ENCODE results near the gene RAB10. TPM values are rescaled to one million over a fixed set of nuclear protein-coding genes. Genes with fewer than 3 reads are reported as not detected.
A peak's percentile ranks its signal among the peaks of the same experiment; 100 is the strongest.
"Not testable (repeated sequence)": the region's sequence is repeated elsewhere in the genome, so short reads cannot be mapped to it uniquely, and the experiment has no call there.

Gene RAB10
- total and polyA plus RNA-seq, 2 of the 13 experiments (the other 11 are each of a cell fraction or from before 2014, with no cell fraction given) = 48.2 to 120 TPM

DNA sequence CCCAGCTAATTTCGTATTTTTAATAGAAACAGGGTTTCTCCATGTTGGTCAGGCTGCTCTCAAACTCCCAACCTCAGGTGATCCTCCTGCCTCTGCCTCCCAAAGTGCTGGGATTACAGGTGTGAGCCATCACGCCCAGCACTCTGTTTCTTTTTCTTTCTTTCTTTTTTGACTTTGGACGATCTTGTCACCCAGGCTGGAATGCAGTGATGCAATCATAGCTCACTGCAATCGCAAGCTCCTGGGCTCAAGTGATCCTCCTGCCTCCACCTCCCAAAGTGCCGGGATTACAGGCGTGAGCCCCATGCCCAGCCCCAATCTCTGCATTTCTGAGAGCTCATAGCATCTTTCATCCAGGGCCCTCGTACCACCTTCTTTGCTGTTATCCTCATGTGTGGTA lies 34.5 kb upstream of the RAB10 start (continued):
- 0 out of 2 replicates have a peak, but pooled peaks have one; percentile 34 for TF ChIP-seq ZMYM2 (CRISPR knock-in tag; IDR thresholded peaks at IDR 0.05)
- peak; percentile 81 for TF ChIP-seq ATF7 (IDR thresholded peaks at IDR 0.05)
- not testable (repeated sequence) for TF ChIP-seq ATF7 (CRISPR knock-in tag; IDR thresholded peaks at IDR 0.05); SOX13 (IDR thresholded peaks at IDR 0.05)
- TF ChIP-seq EP300 (IDR thresholded peaks at IDR 0.05; ENCODE audit: low read depth in 2 of 2, low read length in 2 of 2) = peak in 1 of 2 experiments; percentile 41; a peak in 1 of 4 replicates
- peak; percentile 33; the same call in 1 of the 2 replicates for TF ChIP-seq EP300 (CRISPR knock-in tag; IDR thresholded peaks at IDR 0.05; ENCODE audit: borderline replicate concordance)
- TF ChIP-seq, protein P1, sequence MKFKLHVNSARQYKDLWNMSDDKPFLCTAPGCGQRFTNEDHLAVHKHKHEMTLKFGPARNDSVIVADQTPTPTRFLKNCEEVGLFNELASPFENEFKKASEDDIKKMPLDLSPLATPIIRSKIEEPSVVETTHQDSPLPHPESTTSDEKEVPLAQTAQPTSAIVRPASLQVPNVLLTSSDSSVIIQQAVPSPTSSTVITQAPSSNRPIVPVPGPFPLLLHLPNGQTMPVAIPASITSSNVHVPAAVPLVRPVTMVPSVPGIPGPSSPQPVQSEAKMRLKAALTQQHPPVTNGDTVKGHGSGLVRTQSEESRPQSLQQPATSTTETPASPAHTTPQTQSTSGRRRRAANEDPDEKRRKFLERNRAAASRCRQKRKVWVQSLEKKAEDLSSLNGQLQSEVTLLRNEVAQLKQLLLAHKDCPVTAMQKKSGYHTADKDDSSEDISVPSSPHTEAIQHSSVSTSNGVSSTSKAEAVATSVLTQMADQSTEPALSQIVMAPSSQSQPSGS (CRISPR knock-in tag; IDR thresholded peaks at IDR 0.05) = peak; percentile 72; the same call in 1 of the 2 replicates
- TF ChIP-seq, protein P2, sequence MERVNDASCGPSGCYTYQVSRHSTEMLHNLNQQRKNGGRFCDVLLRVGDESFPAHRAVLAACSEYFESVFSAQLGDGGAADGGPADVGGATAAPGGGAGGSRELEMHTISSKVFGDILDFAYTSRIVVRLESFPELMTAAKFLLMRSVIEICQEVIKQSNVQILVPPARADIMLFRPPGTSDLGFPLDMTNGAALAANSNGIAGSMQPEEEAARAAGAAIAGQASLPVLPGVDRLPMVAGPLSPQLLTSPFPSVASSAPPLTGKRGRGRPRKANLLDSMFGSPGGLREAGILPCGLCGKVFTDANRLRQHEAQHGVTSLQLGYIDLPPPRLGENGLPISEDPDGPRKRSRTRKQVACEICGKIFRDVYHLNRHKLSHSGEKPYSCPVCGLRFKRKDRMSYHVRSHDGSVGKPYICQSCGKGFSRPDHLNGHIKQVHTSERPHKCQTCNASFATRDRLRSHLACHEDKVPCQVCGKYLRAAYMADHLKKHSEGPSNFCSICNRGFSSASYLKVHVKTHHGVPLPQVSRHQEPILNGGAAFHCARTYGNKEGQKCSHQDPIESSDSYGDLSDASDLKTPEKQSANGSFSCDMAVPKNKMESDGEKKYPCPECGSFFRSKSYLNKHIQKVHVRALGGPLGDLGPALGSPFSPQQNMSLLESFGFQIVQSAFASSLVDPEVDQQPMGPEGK (CRISPR knock-in tag; IDR thresholded peaks at IDR 0.05) = peak; percentile 28; the same call in 1 of the 2 replicates
- TF ChIP-seq, protein P3, sequence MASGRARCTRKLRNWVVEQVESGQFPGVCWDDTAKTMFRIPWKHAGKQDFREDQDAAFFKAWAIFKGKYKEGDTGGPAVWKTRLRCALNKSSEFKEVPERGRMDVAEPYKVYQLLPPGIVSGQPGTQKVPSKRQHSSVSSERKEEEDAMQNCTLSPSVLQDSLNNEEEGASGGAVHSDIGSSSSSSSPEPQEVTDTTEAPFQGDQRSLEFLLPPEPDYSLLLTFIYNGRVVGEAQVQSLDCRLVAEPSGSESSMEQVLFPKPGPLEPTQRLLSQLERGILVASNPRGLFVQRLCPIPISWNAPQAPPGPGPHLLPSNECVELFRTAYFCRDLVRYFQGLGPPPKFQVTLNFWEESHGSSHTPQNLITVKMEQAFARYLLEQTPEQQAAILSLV (CRISPR knock-in tag; IDR thresholded peaks at IDR 0.05; ENCODE audit: borderline replicate concordance) = 0 out of 2 replicates have a peak, but pooled peaks have one; percentile 44
- peak in 1 of 2 experiments; percentile 45; a peak in 1 of 4 replicates for TF ChIP-seq SOX13 (CRISPR knock-in tag; conservative IDR thresholded peaks at IDR 0.05 in 1 of 2, IDR thresholded peaks at IDR 0.05 in 1 of 2)
- TF ChIP-seq, protein P4, sequence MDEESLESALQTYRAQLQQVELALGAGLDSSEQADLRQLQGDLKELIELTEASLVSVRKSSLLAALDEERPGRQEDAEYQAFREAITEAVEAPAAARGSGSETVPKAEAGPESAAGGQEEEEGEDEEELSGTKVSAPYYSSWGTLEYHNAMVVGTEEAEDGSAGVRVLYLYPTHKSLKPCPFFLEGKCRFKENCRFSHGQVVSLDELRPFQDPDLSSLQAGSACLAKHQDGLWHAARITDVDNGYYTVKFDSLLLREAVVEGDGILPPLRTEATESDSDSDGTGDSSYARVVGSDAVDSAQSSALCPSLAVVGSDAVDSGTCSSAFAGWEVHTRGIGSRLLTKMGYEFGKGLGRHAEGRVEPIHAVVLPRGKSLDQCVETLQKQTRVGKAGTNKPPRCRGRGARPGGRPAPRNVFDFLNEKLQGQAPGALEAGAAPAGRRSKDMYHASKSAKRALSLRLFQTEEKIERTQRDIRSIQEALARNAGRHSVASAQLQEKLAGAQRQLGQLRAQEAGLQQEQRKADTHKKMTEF (CRISPR knock-in tag; IDR thresholded peaks at IDR 0.05) = 0 out of 2 replicates have a peak, but pooled peaks have one; percentile 18
- peak; percentile 37; the same call in 1 of the 2 replicates for TF ChIP-seq THAP11 (CRISPR knock-in tag; IDR thresholded peaks at IDR 0.05)
- peak; percentile 67 for TF ChIP-seq HNF4A (CRISPR knock-in tag; IDR thresholded peaks at IDR 0.05)
- TF ChIP-seq, protein P5, sequence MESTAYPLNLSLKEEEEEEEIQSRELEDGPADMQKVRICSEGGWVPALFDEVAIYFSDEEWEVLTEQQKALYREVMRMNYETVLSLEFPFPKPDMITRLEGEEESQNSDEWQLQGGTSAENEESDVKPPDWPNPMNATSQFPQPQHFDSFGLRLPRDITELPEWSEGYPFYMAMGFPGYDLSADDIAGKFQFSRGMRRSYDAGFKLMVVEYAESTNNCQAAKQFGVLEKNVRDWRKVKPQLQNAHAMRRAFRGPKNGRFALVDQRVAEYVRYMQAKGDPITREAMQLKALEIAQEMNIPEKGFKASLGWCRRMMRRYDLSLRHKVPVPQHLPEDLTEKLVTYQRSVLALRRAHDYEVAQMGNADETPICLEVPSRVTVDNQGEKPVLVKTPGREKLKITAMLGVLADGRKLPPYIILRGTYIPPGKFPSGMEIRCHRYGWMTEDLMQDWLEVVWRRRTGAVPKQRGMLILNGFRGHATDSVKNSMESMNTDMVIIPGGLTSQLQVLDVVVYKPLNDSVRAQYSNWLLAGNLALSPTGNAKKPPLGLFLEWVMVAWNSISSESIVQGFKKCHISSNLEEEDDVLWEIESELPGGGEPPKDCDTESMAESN (CRISPR knock-in tag; conservative IDR thresholded peaks at IDR 0.05) = 0 out of 2 replicates have a peak, but pooled peaks have one; percentile 10
- TF ChIP-seq, protein P6, sequence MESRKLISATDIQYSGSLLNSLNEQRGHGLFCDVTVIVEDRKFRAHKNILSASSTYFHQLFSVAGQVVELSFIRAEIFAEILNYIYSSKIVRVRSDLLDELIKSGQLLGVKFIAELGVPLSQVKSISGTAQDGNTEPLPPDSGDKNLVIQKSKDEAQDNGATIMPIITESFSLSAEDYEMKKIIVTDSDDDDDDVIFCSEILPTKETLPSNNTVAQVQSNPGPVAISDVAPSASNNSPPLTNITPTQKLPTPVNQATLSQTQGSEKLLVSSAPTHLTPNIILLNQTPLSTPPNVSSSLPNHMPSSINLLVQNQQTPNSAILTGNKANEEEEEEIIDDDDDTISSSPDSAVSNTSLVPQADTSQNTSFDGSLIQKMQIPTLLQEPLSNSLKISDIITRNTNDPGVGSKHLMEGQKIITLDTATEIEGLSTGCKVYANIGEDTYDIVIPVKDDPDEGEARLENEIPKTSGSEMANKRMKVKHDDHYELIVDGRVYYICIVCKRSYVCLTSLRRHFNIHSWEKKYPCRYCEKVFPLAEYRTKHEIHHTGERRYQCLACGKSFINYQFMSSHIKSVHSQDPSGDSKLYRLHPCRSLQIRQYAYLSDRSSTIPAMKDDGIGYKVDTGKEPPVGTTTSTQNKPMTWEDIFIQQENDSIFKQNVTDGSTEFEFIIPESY (CRISPR knock-in tag; IDR thresholded peaks at IDR 0.05) = peak; percentile 34; the same call in 1 of the 2 replicates
- TF ChIP-seq GATAD1 (CRISPR knock-in tag; IDR thresholded peaks at IDR 0.05) = 0 out of 2 replicates have a peak, but pooled peaks have one; percentile 35
- TF ChIP-seq HMG20A (CRISPR knock-in tag; IDR thresholded peaks at IDR 0.05; ENCODE audit: borderline replicate concordance) = peak; percentile 47; the same call in 1 of the 2 replicates
- 0 out of 2 replicates have a peak, but pooled peaks have one; percentile 20 for TF ChIP-seq ZNF670 (CRISPR knock-in tag; IDR thresholded peaks at IDR 0.05; ENCODE audit: borderline replicate concordance)
- TF ChIP-seq TEAD3 (CRISPR knock-in tag; optimal IDR thresholded peaks at IDR 0.05; ENCODE audit: borderline replicate concordance) = peak; percentile 98

All from HepG2 (cell line).